ENCODE measurements around the gene BABAM2.

BABAM2 gene

GRCh38 chr2:28155627-28156026 lies 265.1 kb downstream of the BABAM2 start:
- no peak for DNase-seq

GRCh38 chr2:28158791-28159190 lies 268.3 kb downstream of the BABAM2 start:
- DNase-seq, result no peak

GRCh38 chr2:28160986-28161425 lies 270.5 kb downstream of the BABAM2 start:
- no peak for DNase-seq

GRCh38 chr2:28161466-28161865 lies 270.9 kb downstream of the BABAM2 start:
- DNase-seq, result no peak

DNA sequence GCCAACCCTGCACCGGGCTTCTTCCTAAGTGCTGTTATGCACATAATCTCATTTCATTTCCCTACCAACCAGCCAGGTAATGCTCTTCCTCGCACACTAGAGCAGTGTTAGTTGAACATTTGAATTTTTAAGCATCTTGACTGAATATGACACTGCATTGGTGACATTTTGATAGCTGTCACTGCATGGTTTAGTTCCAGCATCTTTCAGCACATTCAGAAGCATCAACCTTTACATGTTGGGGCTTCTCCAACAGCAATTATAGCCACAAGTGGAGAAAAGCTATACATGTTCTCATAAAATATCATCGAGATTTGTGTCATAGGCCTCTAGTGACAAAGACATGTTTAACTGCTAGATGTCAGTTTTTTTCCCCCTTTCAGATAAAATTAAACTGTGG lies 272.0 kb downstream of the BABAM2 start:
- no peak for DNase-seq

- no peak for DNase-seq
Observed at GRCh38 chr2:28163028-28163427, 272.5 kb downstream of the BABAM2 start.

DNA sequence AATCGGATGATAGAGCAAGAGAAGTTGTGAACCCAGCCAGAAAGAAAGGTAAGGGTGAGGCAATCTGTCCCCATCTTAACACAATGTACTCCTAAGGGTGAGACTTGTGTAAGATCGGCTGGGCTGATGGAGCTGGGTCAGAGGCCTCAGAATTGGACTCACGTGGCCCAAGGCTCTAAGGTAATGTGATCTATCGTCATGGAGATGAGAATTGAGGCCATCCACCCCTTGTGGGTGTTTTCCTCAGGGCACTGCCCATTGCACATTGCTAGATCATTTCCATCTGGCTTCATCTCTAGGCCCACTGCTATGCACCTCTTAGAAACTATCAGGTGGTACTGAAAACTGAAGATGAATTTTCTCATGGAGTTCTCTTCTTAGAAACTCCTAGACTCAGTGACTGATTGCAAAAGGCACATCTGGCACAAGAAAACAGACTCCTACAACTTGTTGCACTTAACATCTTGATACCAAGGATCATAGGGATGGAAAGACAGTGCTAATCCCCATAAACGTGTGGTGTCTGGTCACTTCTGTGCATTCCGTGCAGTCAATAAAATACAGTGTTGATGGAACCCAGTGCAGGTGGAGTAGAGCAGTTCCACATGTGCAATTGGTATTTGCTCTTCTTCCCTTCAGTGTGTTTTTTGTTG lies 273.2 kb downstream of the BABAM2 start:
- DNase-seq, result no peak

DNA sequence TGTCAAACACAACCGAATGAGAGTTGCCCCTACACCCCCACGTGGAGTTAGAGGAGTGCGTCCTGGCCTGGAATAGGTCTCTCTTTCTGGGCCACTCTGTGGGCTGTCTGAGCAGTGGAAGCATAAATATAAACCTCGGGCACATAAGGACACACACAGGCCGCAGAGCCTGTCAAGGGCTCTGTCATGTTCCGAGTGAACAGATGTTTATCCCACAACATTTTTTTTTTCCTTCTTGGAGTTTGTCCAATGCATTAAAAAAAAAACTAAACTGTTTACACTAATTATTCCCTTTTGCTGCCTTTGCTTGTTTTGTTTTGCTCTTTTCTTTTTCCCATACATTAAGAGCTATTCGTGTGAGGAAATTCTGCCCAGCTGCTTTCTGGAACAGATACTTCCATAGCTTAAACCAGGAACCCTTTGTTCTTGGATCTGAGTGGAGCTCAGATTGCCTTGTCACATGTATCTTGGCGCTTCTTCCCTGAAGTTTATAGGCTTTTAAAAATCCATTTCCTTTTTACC lies 273.8 kb downstream of the BABAM2 start:
- DNase-seq, result no peak

- DNase-seq, result no peak
Observed at GRCh38 chr2:28165087-28165635, 274.6 kb downstream of the BABAM2 start.

DNA sequence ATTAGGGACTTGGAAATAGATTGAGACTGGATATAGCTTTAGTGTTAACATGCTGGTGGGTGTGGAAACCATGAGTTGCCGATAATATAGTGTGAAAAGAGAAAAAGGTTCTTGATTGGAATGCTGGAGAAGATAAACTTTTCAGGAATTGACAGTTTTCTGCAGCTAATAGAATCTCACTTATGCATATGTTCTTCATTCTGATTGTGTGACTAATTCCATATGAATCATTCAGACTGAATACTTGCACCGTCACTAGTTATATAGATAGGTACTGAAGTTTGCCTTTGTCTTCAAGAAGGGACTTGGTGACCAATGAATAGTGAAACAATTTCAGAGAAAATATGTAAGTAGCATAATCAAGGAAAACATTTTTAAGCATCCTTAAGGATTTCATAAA lies 276.4 kb downstream of the BABAM2 start:
- DNase-seq, result no peak

GRCh38 chr2:28168376-28168775 lies 277.8 kb downstream of the BABAM2 start:
- DNase-seq, result no peak

DNA sequence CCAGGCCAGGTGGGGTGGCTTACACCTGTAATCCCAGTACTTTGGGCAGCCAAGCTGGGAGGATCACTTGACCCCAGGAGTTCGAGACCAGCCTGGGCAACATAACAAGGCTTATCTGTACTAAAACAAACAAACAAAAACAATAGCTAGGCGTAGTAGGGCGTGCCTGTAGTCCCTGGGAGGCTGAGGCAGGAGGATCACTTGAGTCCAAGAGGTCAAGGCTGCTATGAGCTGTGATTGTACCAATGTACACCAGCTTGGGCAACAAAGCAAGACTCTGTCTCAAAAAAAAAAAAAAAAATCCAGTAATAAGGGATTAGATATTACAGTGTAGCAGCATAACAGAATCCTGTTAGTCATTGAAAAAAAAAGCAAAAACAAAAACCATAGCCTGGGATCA lies 279.0 kb downstream of the BABAM2 start:
- DNase-seq, result no peak

DNA sequence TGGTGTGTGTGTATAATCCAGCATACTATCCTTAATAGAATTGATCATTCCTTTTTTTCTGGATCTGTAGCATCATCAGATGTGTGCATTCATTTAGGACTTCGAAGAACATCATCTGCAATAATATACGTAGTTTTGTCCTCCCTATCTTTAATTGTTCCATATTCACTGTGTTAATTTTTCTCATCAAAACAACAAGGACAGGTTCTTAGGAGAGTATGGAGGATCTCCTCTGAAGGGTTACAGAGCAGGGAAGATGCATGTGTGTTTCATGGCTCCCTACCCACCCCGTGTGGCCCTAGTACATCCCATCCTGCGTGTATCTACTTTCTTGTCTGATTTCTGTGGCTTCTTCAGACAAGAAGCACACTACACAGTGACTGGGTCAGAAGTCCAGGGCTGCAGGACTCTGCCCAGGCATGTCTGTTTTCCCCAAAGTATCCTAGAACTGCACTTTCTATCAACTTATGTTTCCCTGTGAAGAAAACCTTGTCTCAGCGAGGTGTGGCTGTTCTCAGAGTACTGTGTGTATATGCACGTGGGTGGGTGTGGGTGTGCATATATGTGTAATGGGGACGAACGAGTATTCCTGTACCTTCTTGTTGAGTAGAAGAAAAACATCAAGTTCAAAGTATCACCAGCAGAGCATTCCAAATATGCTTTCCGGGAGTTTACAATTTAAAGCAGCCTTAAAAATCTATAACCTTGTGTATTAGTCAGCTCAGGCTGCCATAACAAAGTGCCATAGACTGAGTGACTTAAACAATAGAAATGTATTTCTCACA lies 281.8 kb downstream of the BABAM2 start:
- no peak for DNase-seq

GRCh38 chr2:28173377-28173776 lies 282.8 kb downstream of the BABAM2 start:
- DNase-seq, result no peak

DNA sequence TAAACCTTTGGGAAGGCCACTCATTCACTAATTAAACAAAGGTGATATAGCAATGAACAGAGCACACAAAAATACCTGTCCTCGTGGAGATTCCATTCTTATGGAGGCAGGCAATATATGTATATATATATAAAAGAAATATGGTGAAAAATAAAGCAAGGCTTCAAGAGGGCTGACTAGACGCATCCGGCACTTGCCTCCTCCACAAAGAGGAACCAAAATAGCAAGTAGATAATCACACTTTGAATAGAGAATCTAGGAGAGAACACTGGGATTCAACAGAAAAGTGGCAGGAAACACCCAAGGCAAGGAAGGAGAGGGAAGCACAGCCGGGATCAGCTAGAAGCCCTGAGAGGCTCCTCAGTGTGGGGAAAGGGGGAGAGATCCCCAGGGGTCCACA lies 283.7 kb downstream of the BABAM2 start:
- DNase-seq, result no peak

- no peak for DNase-seq
Observed at GRCh38 chr2:28175028-28175427, 284.5 kb downstream of the BABAM2 start.

DNA sequence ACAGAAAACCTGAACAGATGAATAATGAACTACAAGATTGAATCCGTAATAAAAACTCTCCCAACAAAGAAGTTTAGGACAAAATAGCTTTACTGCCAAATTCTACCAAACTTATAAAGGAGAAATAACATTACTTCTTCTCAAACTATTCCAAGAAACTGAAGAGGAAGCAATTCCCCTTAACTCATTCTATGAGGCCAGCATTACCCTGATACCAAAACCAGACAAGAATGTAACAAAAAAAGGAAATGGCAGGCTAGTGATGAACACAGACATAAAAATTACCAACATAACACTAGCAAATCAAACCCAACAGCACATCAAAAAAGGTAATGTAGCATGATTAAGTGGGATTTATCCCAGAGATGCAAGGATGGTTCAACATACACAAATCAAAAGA lies 288.4 kb downstream of the BABAM2 start:
- no peak for DNase-seq

DNA sequence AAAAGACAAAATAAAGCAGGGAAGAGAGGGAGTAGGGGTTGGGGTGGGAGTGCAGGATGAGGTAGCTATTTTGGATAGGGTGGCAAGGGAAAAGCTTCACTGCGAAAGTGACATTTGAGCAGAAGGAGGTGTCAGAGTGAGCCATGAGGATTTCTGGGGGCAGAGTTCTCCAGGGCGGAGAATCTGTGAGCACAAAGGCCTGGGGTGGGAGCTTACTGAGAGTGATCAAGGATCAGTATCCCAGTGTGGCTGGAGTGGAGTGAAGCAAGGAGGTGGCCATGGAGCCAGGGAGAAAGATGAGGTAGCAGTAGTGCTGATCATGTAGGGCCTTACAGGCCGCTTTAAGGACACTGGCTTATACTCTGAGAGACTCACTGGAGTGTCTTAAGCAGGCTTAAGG lies 291.3 kb downstream of the BABAM2 start:
- no peak for DNase-seq

- DNase-seq, result no peak
Observed at GRCh38 chr2:28182348-28182747, 291.8 kb downstream of the BABAM2 start.

GRCh38 chr2:28185153-28185552 lies 294.6 kb downstream of the BABAM2 start:
- no peak for DNase-seq

- DNase-seq, result no peak
Observed at GRCh38 chr2:28185891-28186290, 295.4 kb downstream of the BABAM2 start.

DNA sequence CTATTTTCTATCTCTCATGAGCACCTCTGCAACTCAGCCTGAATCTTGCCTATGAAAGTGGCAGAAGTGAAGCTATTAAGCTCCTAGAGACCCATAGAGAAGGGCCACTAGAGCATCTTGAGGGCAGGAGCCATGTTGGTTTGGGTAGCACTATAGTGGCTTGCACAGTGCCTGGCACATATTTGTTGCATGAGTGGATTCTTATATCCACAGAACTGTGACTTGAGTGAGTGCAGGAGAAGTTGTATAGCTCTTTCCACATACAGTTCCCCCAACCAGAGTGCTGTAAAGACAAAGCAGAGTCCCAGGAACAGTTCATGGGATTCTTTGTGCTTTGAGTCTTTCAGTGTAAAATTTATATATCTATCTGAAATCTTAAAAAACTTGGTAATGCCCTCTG lies 296.7 kb downstream of the BABAM2 start:
- no peak for DNase-seq

GRCh38 chr2:28188436-28188835 lies 297.9 kb downstream of the BABAM2 start:
- DNase-seq, result no peak

All from amygdala (tissue), 56 donors.